ENCODE results near the gene AIRE. TPM values are rescaled to one million over a fixed set of nuclear protein-coding genes. Genes with fewer than 3 reads are reported as not detected.

The AIRE gene
- total RNA-seq, 6 experiments from 2014 or later: 0.05 to 0.12 TPM; not detected in 4

GRCh38 chr21:44317241-44317782 is 31.6 kb downstream of the AIRE start:
- no peak for DNase-seq
- Mint-ChIP-seq H3K36me3 (ENCODE audit: low read depth) (0 out of 2 replicates have a peak, but pooled peaks cover 4% of the 10 kb centered on the region), H3K27ac (no peak overlapping the region)

GRCh38 chr21:44317871-44318270 is 32.2 kb downstream of the AIRE start:
- Mint-ChIP-seq H3K9me3 (no peaks in the 10 kb centered on the region), H3K36me3 (ENCODE audit: low read depth) (0 out of 2 replicates have a peak, but pooled peaks cover 4% of the 10 kb centered on the region), H3K4me3 (no peak overlapping the region), H3K4me1 (ENCODE audit: low read depth) (no peaks in the 10 kb centered on the region), H3K27ac (no peak overlapping the region), H3K27me3 (ENCODE audit: insufficient read depth) (peaks cover 2% of the 10 kb centered on the region; the same call in 1 of the 2 replicates)
- no peak for DNase-seq
- TF ChIP-seq CTCF (IDR thresholded peaks at IDR 0.05): no peak

More at GRCh38 chr21:44317241-44317782, 31.6 kb downstream of the AIRE start:
- H3K4me3 Mint-ChIP-seq: no peak overlapping the region
- TF ChIP-seq CTCF (IDR thresholded peaks at IDR 0.05): no peak
- no peaks in the 10 kb centered on the region for H3K4me1 Mint-ChIP-seq (ENCODE audit: low read depth)
- peaks cover 2% of the 10 kb centered on the region; the same call in 1 of the 2 replicates for H3K27me3 Mint-ChIP-seq (ENCODE audit: insufficient read depth)
- H3K9me3 Mint-ChIP-seq: no peaks in the 10 kb centered on the region

- DNase-seq: no peak
- Mint-ChIP-seq H3K4me3 (no peak overlapping the region), H3K27me3 (ENCODE audit: insufficient read depth) (peaks cover 2% of the 10 kb centered on the region; the same call in 1 of the 2 replicates), H3K4me1 (ENCODE audit: low read depth) (no peaks in the 10 kb centered on the region), H3K27ac (no peak overlapping the region), H3K36me3 (ENCODE audit: low read depth) (0 out of 2 replicates have a peak, but pooled peaks cover 4% of the 10 kb centered on the region), H3K9me3 (no peaks in the 10 kb centered on the region)
- no peak for TF ChIP-seq CTCF (IDR thresholded peaks at IDR 0.05)
Observed at GRCh38 chr21:44318489-44319285, 33.0 kb downstream of the AIRE start.

- no peak for TF ChIP-seq CTCF (IDR thresholded peaks at IDR 0.05)
- 0 out of 2 replicates have a peak, but pooled peaks cover 4% of the 10 kb centered on the region for H3K36me3 Mint-ChIP-seq (ENCODE audit: low read depth)
- H3K27me3 Mint-ChIP-seq (ENCODE audit: insufficient read depth): peaks cover 2% of the 10 kb centered on the region; the same call in 1 of the 2 replicates
Observed at GRCh38 chr21:44319407-44320065, 33.9 kb downstream of the AIRE start.

GRCh38 chr21:44320847-44321246 is 35.2 kb downstream of the AIRE start:
- Mint-ChIP-seq H3K27ac (no peak overlapping the region), H3K27me3 (ENCODE audit: insufficient read depth) (peaks cover 2% of the 10 kb centered on the region; the same call in 1 of the 2 replicates), H3K4me1 (ENCODE audit: low read depth) (no peaks in the 10 kb centered on the region), H3K4me3 (no peak overlapping the region), H3K9me3 (no peaks in the 10 kb centered on the region), H3K36me3 (ENCODE audit: low read depth) (0 out of 2 replicates have a peak, but pooled peaks cover 4% of the 10 kb centered on the region)
- DNase-seq: no peak
- no peak for TF ChIP-seq CTCF (IDR thresholded peaks at IDR 0.05)

More at GRCh38 chr21:44319407-44320065, 33.9 kb downstream of the AIRE start:
- no peaks in the 10 kb centered on the region for H3K4me1 Mint-ChIP-seq (ENCODE audit: low read depth)
- no peaks in the 10 kb centered on the region for H3K9me3 Mint-ChIP-seq
- H3K4me3 Mint-ChIP-seq: no peak overlapping the region
- H3K27ac Mint-ChIP-seq: no peak overlapping the region
- DNase-seq: no peak

All from HFFc6 (cell line).